ENCODE data around the gene ZRANB3.

The ZRANB3 gene

GRCh38 chr2:135182190-135182589, 348.8 kb downstream of the ZRANB3 start:
- TF ChIP-seq SIN3A (IDR thresholded peaks at IDR 0.05; ENCODE audit: borderline replicate concordance, insufficient read depth, low read length): no peak
- TF ChIP-seq FOXP2 (optimal IDR thresholded peaks at IDR 0.05; ENCODE audit: borderline replicate concordance, extremely low read depth, extremely low read length, insufficient read depth): no peak

- TF ChIP-seq REST (IDR thresholded peaks at IDR 0.05; ENCODE audit: insufficient read depth in 1 of 2, low read depth in 2 of 2, low read length in 2 of 2) (no peak), TAF1 (IDR thresholded peaks at IDR 0.05; ENCODE audit: borderline replicate concordance, insufficient read depth, low read length) (no peak), POLR2AphosphoS5 (IDR thresholded peaks at IDR 0.05; ENCODE audit: low read depth, low read length) (no peak), FOXP2 (optimal IDR thresholded peaks at IDR 0.05; ENCODE audit: borderline replicate concordance, extremely low read depth, extremely low read length, insufficient read depth) (no peak), SIN3A (IDR thresholded peaks at IDR 0.05; ENCODE audit: borderline replicate concordance, insufficient read depth, low read length) (no peak)
Measured at GRCh38 chr2:135179689-135180088, 351.3 kb downstream of the ZRANB3 start.

- TF ChIP-seq SIN3A (IDR thresholded peaks at IDR 0.05; ENCODE audit: borderline replicate concordance, insufficient read depth, low read length): no peak
- TF ChIP-seq FOXP2 (optimal IDR thresholded peaks at IDR 0.05; ENCODE audit: borderline replicate concordance, extremely low read depth, extremely low read length, insufficient read depth): no peak
- no peak for TF ChIP-seq REST (IDR thresholded peaks at IDR 0.05; ENCODE audit: insufficient read depth in 1 of 2, low read depth in 2 of 2, low read length in 2 of 2)
- TF ChIP-seq POLR2AphosphoS5 (IDR thresholded peaks at IDR 0.05; ENCODE audit: low read depth, low read length): no peak
- TF ChIP-seq TAF1 (IDR thresholded peaks at IDR 0.05; ENCODE audit: borderline replicate concordance, insufficient read depth, low read length): no peak
Measured at GRCh38 chr2:135175177-135175576, 355.8 kb downstream of the ZRANB3 start.

GRCh38 chr2:135174810-135175093, 356.3 kb downstream of the ZRANB3 start:
- TF ChIP-seq REST (IDR thresholded peaks at IDR 0.05; ENCODE audit: insufficient read depth in 1 of 2, low read depth in 2 of 2, low read length in 2 of 2) (no peak), TAF1 (IDR thresholded peaks at IDR 0.05; ENCODE audit: borderline replicate concordance, insufficient read depth, low read length) (no peak), FOXP2 (optimal IDR thresholded peaks at IDR 0.05; ENCODE audit: borderline replicate concordance, extremely low read depth, extremely low read length, insufficient read depth) (no peak), POLR2AphosphoS5 (IDR thresholded peaks at IDR 0.05; ENCODE audit: low read depth, low read length) (no peak), SIN3A (IDR thresholded peaks at IDR 0.05; ENCODE audit: borderline replicate concordance, insufficient read depth, low read length) (no peak)

- TF ChIP-seq REST (IDR thresholded peaks at IDR 0.05; ENCODE audit: insufficient read depth in 1 of 2, low read depth in 2 of 2, low read length in 2 of 2) (no peak), POLR2AphosphoS5 (IDR thresholded peaks at IDR 0.05; ENCODE audit: low read depth, low read length) (no peak), FOXP2 (optimal IDR thresholded peaks at IDR 0.05; ENCODE audit: borderline replicate concordance, extremely low read depth, extremely low read length, insufficient read depth) (no peak), TAF1 (IDR thresholded peaks at IDR 0.05; ENCODE audit: borderline replicate concordance, insufficient read depth, low read length) (no peak), SIN3A (IDR thresholded peaks at IDR 0.05; ENCODE audit: borderline replicate concordance, insufficient read depth, low read length) (no peak)
Measured at GRCh38 chr2:135174049-135174809, 356.8 kb downstream of the ZRANB3 start.

Data from PFSK-1 (cell line).